SK-MEL-5 (cell line): ENCODE results near the gene RBM38. TPM values are rescaled to one million over a fixed set of nuclear protein-coding genes. Genes with fewer than 3 reads are reported as not detected.

Experiments used
- DNase-seq: peaks from one replicate; pipeline ENCODE4 v3.0.0-alpha.2; 2016; ENCODE audit warnings: low read depth, low spot score
- in situ Hi-C: cut with HindIII; loops from 2 replicates; pipeline ENCODE4 v1.10.0; 2016; ENCODE audit warnings: low sequenced_read_pairs, high pct_unique_total_duplicates, low pct_unique_long_range_greater_than_20kb
- total RNA-seq: library from RNA; depleted of rRNA; stranded (reverse); fragments of >200 nt; shearing (Covaris generic); gene quantifications from 2 replicates; pipeline ENCODE4 v1.2.3, GENCODE V29; 2014

Gene RBM38
- total RNA-seq, 1 experiment from 2014 or later, result 13.7 TPM

GRCh38 chr20:57385940-57386339 is 5.3 kb upstream of the RBM38 start:
- no peak for DNase-seq
- in situ Hi-C loops, result no loop called here

- no peak for DNase-seq
- in situ Hi-C loops, result no loop called here
Measured at GRCh38 chr20:57386762-57387161, 4.4 kb upstream of the RBM38 start.

- DNase-seq, result no peak
- in situ Hi-C loops, result no loop called here
Measured at GRCh38 chr20:57387463-57387862, 3.7 kb upstream of the RBM38 start.

- in situ Hi-C loops, result no loop called here
- no peak for DNase-seq
Measured at GRCh38 chr20:57387945-57388371, 3.2 kb upstream of the RBM38 start.

GRCh38 chr20:57388953-57389694 is 2.1 kb upstream of the RBM38 start:
- in situ Hi-C loops, result no loop called here
- DNase-seq, result no peak

GRCh38 chr20:57389695-57390603 is 1.2 kb upstream of the RBM38 start:
- in situ Hi-C loops, result no loop called here
- no peak for DNase-seq

- in situ Hi-C loops, result no loop called here
- DNase-seq, result no peak
Measured at GRCh38 chr20:57391439-57392301, 474 bp downstream of the RBM38 start.

GRCh38 chr20:57392512-57393271 is 1.5 kb downstream of the RBM38 start:
- in situ Hi-C loops, result no loop called here
- no peak for DNase-seq

- in situ Hi-C loops, result no loop called here
- DNase-seq, result no peak
Measured at GRCh38 chr20:57393321-57394120, 2.3 kb downstream of the RBM38 start.

GRCh38 chr20:57394121-57395082 is 3.2 kb downstream of the RBM38 start:
- in situ Hi-C loops, result no loop called here
- no peak for DNase-seq

- in situ Hi-C loops, result no loop called here
- DNase-seq, result no peak
Measured at GRCh38 chr20:57395111-57395966, 4.1 kb downstream of the RBM38 start.

- no peak for DNase-seq
- in situ Hi-C loops, result no loop called here
Measured at GRCh38 chr20:57396212-57396983, 5.2 kb downstream of the RBM38 start.

- DNase-seq, result no peak
- in situ Hi-C loops, result no loop called here
Measured at GRCh38 chr20:57396984-57397692, 5.9 kb downstream of the RBM38 start.
